AG04449 (cell line): ENCODE measurements around the gene QRSL1.
"Not testable (repeated sequence)": the region's sequence is repeated elsewhere in the genome, so short reads cannot be mapped to it uniquely, and the experiment has no call there.

Source experiments
- CTCF ChIA-PET: fragments of 350-600 bp; formaldehyde crosslinking; extraction: SDS; loops from one replicate; lab custom pipeline; 2021; ENCODE audit warnings: antibody characterized with exemption; lab: Yijun Ruan, JAX
- POLR2A ChIA-PET: fragments of 400-600, 350-600 bp; formaldehyde crosslinking; extraction: SDS; loops from one replicate; lab custom pipeline; 2020; ENCODE audit warnings: antibody characterized with exemption, inconsistent platforms; lab: Yijun Ruan, JAX
- DNase-seq: peaks from one replicate; pipeline ENCODE4 v3.0.0-alpha.2; 2010; ENCODE audit warnings: low read depth, low spot score
- H3K4me3 ChIP-seq: 2 replicates; pipeline ENCODE4 v1.5.1; 2011; ENCODE audit warnings: low read depth, mild to moderate bottlenecking, control low read depth, low read length
- TF ChIP-seq, protein P1 (sequence below): IDR thresholded peaks from one replicate; pipeline ENCODE4 v1.5.1; 2011; ENCODE audit warnings: mild to moderate bottlenecking, moderate library complexity, low read length, control low read depth, inconsistent platforms; ENCODE audit not compliant: insufficient read depth; ENCODE audit errors: missing control alignments

The QRSL1 gene

GRCh38 chr6:106618324-106618723 is 11.1 kb upstream of the QRSL1 start:
- POLR2A ChIA-PET, result no interaction called here
- TF ChIP-seq, protein P1, sequence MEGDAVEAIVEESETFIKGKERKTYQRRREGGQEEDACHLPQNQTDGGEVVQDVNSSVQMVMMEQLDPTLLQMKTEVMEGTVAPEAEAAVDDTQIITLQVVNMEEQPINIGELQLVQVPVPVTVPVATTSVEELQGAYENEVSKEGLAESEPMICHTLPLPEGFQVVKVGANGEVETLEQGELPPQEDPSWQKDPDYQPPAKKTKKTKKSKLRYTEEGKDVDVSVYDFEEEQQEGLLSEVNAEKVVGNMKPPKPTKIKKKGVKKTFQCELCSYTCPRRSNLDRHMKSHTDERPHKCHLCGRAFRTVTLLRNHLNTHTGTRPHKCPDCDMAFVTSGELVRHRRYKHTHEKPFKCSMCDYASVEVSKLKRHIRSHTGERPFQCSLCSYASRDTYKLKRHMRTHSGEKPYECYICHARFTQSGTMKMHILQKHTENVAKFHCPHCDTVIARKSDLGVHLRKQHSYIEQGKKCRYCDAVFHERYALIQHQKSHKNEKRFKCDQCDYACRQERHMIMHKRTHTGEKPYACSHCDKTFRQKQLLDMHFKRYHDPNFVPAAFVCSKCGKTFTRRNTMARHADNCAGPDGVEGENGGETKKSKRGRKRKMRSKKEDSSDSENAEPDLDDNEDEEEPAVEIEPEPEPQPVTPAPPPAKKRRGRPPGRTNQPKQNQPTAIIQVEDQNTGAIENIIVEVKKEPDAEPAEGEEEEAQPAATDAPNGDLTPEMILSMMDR, result no peak
- H3K4me3 ChIP-seq, result no peak overlapping the region
- CTCF ChIA-PET, result interaction anchor here (1.3 to 5.9 kb wide), 3 partner anchors 9 to 379 kb away, joined by 4 to 37 read pairs (median 4); no protein-coding TSS in a partner anchor
- DNase-seq, result no peak

DNA sequence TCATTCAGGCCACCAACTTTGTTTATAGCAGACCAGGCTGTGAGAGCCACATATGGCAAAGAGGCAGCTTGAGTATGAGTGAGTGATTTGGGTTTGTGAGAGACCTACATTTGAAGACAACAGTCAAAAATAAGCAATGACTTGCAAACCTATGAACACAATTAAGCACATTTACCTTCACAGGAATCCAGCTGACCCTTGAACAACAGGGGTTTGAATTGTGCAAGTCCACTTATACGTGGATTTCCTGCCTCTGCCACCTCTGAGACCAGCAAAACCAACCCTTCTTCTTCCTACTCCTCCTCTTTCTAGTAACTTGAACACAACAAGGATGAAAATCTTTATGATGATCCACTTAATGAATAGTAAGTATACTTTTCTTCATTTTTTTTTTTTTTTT is 10.2 kb upstream of the QRSL1 start:
- H3K4me3 ChIP-seq, result no peak overlapping the region
- TF ChIP-seq, protein P1, result no peak
- POLR2A ChIA-PET, result no interaction called here
- DNase-seq, result no peak
- CTCF ChIA-PET, result interaction anchor here (1.3 to 5.9 kb wide), 2 partner anchors 9 to 10 kb away, joined by 4 to 37 read pairs; no protein-coding TSS in a partner anchor

- POLR2A ChIA-PET, result interaction anchor here (0.6 kb wide), 1 partner anchor 8 kb away, joined by 3 read pairs; no protein-coding TSS in a partner anchor
- TF ChIP-seq, protein P1, result no peak
- CTCF ChIA-PET, result interaction anchor here (0.8 to 5.9 kb wide), 3 partner anchors 9 to 358 kb away, joined by 5 to 37 read pairs (median 5); no protein-coding TSS in a partner anchor
- H3K4me3 ChIP-seq, result no peak overlapping the region
- DNase-seq, result no peak
These were observed 8.3 kb upstream of the QRSL1 start for GRCh38 chr6:106620931-106621672.

DNA sequence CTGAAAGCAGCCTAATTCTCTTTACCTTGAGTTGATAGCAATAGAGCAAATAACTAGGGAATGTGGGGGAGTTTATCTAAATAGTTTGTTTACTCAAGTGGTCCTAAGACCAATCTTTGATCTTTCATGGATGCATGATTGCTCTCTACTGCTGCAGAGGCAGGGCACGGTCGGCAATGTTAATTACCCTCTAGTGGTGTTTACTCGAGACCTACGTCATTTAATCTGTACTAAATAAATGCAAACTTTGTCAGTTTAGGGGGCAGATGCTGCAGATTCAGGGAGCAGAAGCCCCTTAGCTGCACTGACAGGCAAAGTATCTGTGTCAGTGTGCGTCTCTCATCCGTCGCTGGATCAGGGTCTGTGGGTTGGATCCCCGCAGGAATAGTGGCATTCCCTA is 7.0 kb upstream of the QRSL1 start:
- ChIA-PET CTCF (interaction anchor here (0.7 to 5.9 kb wide), 3 partner anchors 10 to 357 kb away, joined by 3 to 37 read pairs (median 6); no protein-coding TSS in a partner anchor), POLR2A (no interaction called here)
- TF ChIP-seq, protein P1, result no peak
- no peak for DNase-seq
- no peak overlapping the region for H3K4me3 ChIP-seq

- no peak overlapping the region for H3K4me3 ChIP-seq
- ChIA-PET CTCF (interaction anchor here (0.6 to 5.9 kb wide), 3 partner anchors 10 to 264 kb away, joined by 3 to 37 read pairs (median 6); no protein-coding TSS in a partner anchor), POLR2A (no interaction called here)
- no peak for DNase-seq
- TF ChIP-seq, protein P1, result no peak
These were observed 6.3 kb upstream of the QRSL1 start for GRCh38 chr6:106623039-106623438.

GRCh38 chr6:106626485-106626884 is 2.9 kb upstream of the QRSL1 start:
- no peak for DNase-seq
- POLR2A ChIA-PET, result interaction anchor here (0.7 kb wide), 1 partner anchor 490 kb away, joined by 3 read pairs; no protein-coding TSS in a partner anchor
- CTCF ChIA-PET, result interaction anchor here (1.2 kb wide), 1 partner anchor 60 kb away, joined by 3 read pairs; no protein-coding TSS in a partner anchor

GRCh38 chr6:106627760-106628159 is 1.6 kb upstream of the QRSL1 start:
- H3K4me3 ChIP-seq, POLR2A ChIA-PET, DNase-seq: not testable (repeated sequence)
- CTCF ChIA-PET, result interaction anchor here (0.7 to 1.6 kb wide), 4 partner anchors 9 to 74 kb away, joined by 3 to 4 read pairs (median 4); no protein-coding TSS in a partner anchor

More at GRCh38 chr6:106626485-106626884, 2.9 kb upstream of the QRSL1 start:
- TF ChIP-seq, protein P1, result no peak
- no peak overlapping the region for H3K4me3 ChIP-seq
